Chondrocyte (in vitro differentiated cells): Measurements from ENCODE around the gene FNDC5. TPM values are rescaled to one million over a fixed set of nuclear protein-coding genes. Genes with fewer than 3 reads are reported as not detected.

Experiments
- DNase-seq: peaks from one replicate; pipeline ENCODE4 v3.0.0; 2021; ENCODE audit warnings: mixed read lengths, low spot score
- H3K27ac Mint-ChIP-seq: one replicate; pipeline ENCODE4 v1.8.0; 2021; ENCODE audit warnings: mild to moderate bottlenecking, moderate library complexity, mixed read lengths; ENCODE audit not compliant: unreplicated experiment
- H3K27me3 Mint-ChIP-seq: 2 replicates; pipeline ENCODE4 v1.8.0; 2021; ENCODE audit warnings: low read depth, mixed read lengths
- H3K36me3 Mint-ChIP-seq: 2 replicates; pipeline ENCODE4 v1.8.0; 2021; ENCODE audit warnings: low read depth, mixed read lengths
- H3K4me1 Mint-ChIP-seq: 2 replicates; pipeline ENCODE4 v1.8.0; 2021; ENCODE audit warnings: low read depth, mild to moderate bottlenecking, mixed read lengths
- H3K4me3 Mint-ChIP-seq: one replicate; pipeline ENCODE4 v1.8.0; 2021; ENCODE audit warnings: mild to moderate bottlenecking, moderate library complexity, mixed read lengths; ENCODE audit not compliant: unreplicated experiment
- H3K9me3 Mint-ChIP-seq: 2 replicates; pipeline ENCODE4 v1.8.0; 2021; ENCODE audit warnings: low read depth, mixed read lengths
- total RNA-seq: library from RNA; stranded (reverse); gene quantifications from 3 replicates; pipeline ENCODE4 v1.2.1, GENCODE V29; 2021
- TF ChIP-seq, protein P1 (sequence below): fragments of 200-600 bp; sonication (generic); IDR thresholded peaks from 2 replicates; pipeline ENCODE4 v1.5.0; 2021; ENCODE audit warnings: antibody characterized with exemption, mild to moderate bottlenecking, moderate library complexity

FNDC5 gene
- total RNA-seq, 1 donor from 2014 or later: 4.0 TPM

DNA sequence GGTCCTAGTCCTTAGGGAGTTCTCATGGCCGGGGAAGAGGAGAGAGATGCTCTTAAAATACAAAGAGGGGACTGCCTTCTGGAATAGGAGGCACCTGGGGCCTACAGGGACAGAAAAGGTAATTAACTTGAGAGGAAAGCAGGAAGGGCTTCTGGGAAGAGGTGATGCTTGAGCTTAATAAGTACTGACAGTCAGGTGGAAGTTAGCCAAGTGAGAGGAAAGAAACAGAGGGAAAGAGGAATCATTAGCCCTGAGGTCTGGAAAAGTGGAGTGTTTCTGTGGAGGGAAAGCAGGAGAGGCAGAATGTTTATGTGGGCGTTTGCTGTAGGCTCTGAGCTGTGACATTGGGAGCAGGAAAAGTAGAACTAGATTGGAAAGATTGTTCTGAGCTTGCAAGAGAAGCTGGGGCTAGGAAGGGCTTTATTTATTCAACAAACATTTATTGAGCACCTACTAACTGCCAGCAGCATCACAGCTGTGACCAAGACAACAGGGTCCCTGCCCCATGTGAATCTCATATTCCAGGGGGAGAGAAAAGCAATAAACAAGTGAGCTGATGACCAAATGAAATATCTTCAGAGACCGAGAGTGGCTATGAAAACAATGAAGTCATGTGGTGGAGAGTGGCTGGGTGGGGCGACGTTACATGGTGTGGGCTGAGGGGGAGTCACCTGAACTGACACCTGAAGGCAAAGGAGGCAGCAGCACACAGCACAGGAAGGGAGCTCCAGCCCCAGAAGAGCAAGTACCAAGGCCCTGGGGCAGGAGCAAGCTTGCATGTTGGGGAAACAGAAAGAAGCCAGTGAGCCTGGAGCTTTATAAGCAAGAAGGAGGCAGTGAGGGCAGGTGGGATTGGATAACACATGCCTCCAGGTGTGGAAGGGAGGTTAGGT lies 4.4 kb upstream of the FNDC5 start:
- no peak for DNase-seq
- no peaks in the 10 kb centered on the region for H3K9me3 Mint-ChIP-seq
- H3K36me3 Mint-ChIP-seq: no peaks in the 10 kb centered on the region
- peaks cover 13% of the 10 kb centered on the region for H3K27me3 Mint-ChIP-seq
- TF ChIP-seq, protein P1, sequence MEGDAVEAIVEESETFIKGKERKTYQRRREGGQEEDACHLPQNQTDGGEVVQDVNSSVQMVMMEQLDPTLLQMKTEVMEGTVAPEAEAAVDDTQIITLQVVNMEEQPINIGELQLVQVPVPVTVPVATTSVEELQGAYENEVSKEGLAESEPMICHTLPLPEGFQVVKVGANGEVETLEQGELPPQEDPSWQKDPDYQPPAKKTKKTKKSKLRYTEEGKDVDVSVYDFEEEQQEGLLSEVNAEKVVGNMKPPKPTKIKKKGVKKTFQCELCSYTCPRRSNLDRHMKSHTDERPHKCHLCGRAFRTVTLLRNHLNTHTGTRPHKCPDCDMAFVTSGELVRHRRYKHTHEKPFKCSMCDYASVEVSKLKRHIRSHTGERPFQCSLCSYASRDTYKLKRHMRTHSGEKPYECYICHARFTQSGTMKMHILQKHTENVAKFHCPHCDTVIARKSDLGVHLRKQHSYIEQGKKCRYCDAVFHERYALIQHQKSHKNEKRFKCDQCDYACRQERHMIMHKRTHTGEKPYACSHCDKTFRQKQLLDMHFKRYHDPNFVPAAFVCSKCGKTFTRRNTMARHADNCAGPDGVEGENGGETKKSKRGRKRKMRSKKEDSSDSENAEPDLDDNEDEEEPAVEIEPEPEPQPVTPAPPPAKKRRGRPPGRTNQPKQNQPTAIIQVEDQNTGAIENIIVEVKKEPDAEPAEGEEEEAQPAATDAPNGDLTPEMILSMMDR: no peak
- peaks cover 24% of the 10 kb centered on the region for H3K4me1 Mint-ChIP-seq
- no peak overlapping the region for H3K4me3 Mint-ChIP-seq
- H3K27ac Mint-ChIP-seq: no peak overlapping the region

GRCh38 chr1:32873484-32873883 lies 2.8 kb upstream of the FNDC5 start:
- H3K27me3 Mint-ChIP-seq: peaks cover 13% of the 10 kb centered on the region
- H3K27ac Mint-ChIP-seq: no peak overlapping the region
- H3K9me3 Mint-ChIP-seq: no peaks in the 10 kb centered on the region
- no peak overlapping the region for H3K4me3 Mint-ChIP-seq
- TF ChIP-seq, protein P1: no peak
- H3K4me1 Mint-ChIP-seq: peaks cover 27% of the 10 kb centered on the region
- no peaks in the 10 kb centered on the region for H3K36me3 Mint-ChIP-seq
- DNase-seq: no peak

GRCh38 chr1:32872192-32872460 lies 1.4 kb upstream of the FNDC5 start:
- no peaks in the 10 kb centered on the region for H3K36me3 Mint-ChIP-seq
- no peaks in the 10 kb centered on the region for H3K9me3 Mint-ChIP-seq
- H3K4me1 Mint-ChIP-seq: peaks cover 27% of the 10 kb centered on the region
- no peak overlapping the region for H3K4me3 Mint-ChIP-seq
- peaks cover 8% of the 10 kb centered on the region for H3K27me3 Mint-ChIP-seq
- TF ChIP-seq, protein P1: no peak
- H3K27ac Mint-ChIP-seq: no peak overlapping the region
- DNase-seq: no peak

- TF ChIP-seq, protein P1: peak; percentile 7
- H3K27ac Mint-ChIP-seq: peak overlapping the region; percentile 12
Measured at GRCh38 chr1:32871364-32872191, 866 bp upstream of the FNDC5 start.

DNA sequence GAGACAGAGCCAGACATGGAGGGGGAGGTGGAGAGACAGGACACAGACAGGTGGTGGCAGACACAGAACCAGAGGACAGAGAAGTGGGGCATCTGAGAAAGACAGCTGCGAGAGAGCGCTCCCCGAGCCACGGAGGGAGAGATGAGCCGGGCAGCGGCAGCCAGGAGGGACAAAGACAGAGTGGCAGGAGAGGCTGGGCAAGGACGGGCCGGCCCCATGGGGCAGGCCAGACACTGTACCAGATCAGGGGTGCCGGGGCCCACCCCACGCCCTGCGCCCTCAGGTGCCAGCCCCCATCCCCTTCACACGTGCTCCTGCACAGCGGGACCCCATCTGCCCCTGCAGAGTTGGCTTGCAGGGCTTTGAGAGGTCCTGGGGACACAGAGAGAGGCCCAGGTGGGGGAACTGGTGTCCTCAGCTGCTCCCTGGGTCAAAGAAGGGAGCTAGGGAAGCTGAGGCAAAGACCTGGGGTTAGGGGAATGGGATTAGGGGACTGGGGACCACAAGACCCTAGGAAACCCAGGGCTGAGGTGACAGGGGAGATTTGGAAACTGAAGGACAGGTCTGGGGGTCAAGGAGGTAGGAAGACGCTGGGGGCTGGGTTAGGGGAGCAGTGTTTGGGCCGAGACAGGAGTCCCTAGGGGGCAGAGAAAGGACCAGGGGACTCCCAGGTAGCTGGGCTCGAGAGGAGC lies 643 bp downstream of the FNDC5 start:
- peak overlapping the region; percentile 49 for H3K27ac Mint-ChIP-seq
- no peaks in the 10 kb centered on the region for H3K9me3 Mint-ChIP-seq
- H3K4me1 Mint-ChIP-seq: peaks cover 23% of the 10 kb centered on the region
- no peaks in the 10 kb centered on the region for H3K27me3 Mint-ChIP-seq
- DNase-seq: no peak
- peak overlapping the region; percentile 69 for H3K4me3 Mint-ChIP-seq
- no peaks in the 10 kb centered on the region for H3K36me3 Mint-ChIP-seq
- TF ChIP-seq, protein P1: no peak

More at GRCh38 chr1:32871364-32872191, 866 bp upstream of the FNDC5 start:
- H3K4me1 Mint-ChIP-seq: peaks cover 27% of the 10 kb centered on the region
- H3K4me3 Mint-ChIP-seq: peak overlapping the region; percentile 71
- DNase-seq: no peak
- H3K36me3 Mint-ChIP-seq: no peaks in the 10 kb centered on the region
- peaks cover 8% of the 10 kb centered on the region for H3K27me3 Mint-ChIP-seq
- no peaks in the 10 kb centered on the region for H3K9me3 Mint-ChIP-seq
